GM19240 (cell line): ENCODE results near the gene DLX4.

Experiments used
- DNase-seq: peaks from one replicate; pipeline ENCODE4 v3.0.0; 2011; ENCODE audit warnings: low spot score; ENCODE audit not compliant: insufficient read length

The DLX4 gene

GRCh38 chr17:49968405-49969133, 421 bp upstream of the DLX4 start:
- DNase-seq: peak; percentile 65

- DNase-seq: no peak
These were observed 902 bp downstream of the DLX4 start for GRCh38 chr17:49969795-49970389.

GRCh38 chr17:49970498-49970897, 1.5 kb downstream of the DLX4 start:
- no peak for DNase-seq

- no peak for DNase-seq
These were observed 2.3 kb downstream of the DLX4 start for GRCh38 chr17:49971199-49971847.

- no peak for DNase-seq
These were observed 3.0 kb downstream of the DLX4 start for GRCh38 chr17:49971848-49972485.

GRCh38 chr17:49972486-49973270, 3.7 kb downstream of the DLX4 start:
- DNase-seq: no peak

GRCh38 chr17:49973271-49973615, 4.3 kb downstream of the DLX4 start:
- DNase-seq: no peak

GRCh38 chr17:49975531-49975930, 6.5 kb downstream of the DLX4 start:
- no peak for DNase-seq

- no peak for DNase-seq
These were observed 7.3 kb downstream of the DLX4 start for GRCh38 chr17:49976163-49976827.

- no peak for DNase-seq
These were observed 7.8 kb downstream of the DLX4 start for GRCh38 chr17:49976828-49977202.

- DNase-seq: no peak
These were observed 8.7 kb downstream of the DLX4 start for GRCh38 chr17:49977463-49978389.

GRCh38 chr17:49978501-49978900, 9.5 kb downstream of the DLX4 start:
- DNase-seq: no peak

GRCh38 chr17:49979748-49980479, 10.9 kb downstream of the DLX4 start:
- DNase-seq: no peak

- no peak for DNase-seq
These were observed 11.8 kb downstream of the DLX4 start for GRCh38 chr17:49980703-49981197.

GRCh38 chr17:49984283-49984682, 15.3 kb downstream of the DLX4 start:
- no peak for DNase-seq

GRCh38 chr17:49984776-49985175, 15.8 kb downstream of the DLX4 start:
- no peak for DNase-seq

GRCh38 chr17:49985310-49985990, 16.5 kb downstream of the DLX4 start:
- DNase-seq: no peak
